IPS DF 6.9 (cell line): ENCODE results near the gene SLC37A1.

Experiments
- DNase-seq: peaks from one replicate; pipeline ENCODE4 v3.0.0-alpha.2; 2013; ENCODE audit warnings: low read depth, low spot score
- H3K27ac ChIP-seq: one replicate; pipeline ENCODE4 v1.5.1; 2013; ENCODE audit warnings: low read length, control low read depth
- H3K27me3 ChIP-seq: 2 replicates; pipeline ENCODE4 v1.6.1; 2013; ENCODE audit warnings: mild to moderate bottlenecking, low read length; ENCODE audit not compliant: control insufficient read depth, insufficient read depth
- H3K36me3 ChIP-seq: 2 replicates; pipeline ENCODE4 v1.6.1; 2013; ENCODE audit warnings: low read length; ENCODE audit not compliant: control insufficient read depth, insufficient read depth
- H3K4me1 ChIP-seq: 2 replicates; pipeline ENCODE4 v1.6.1; 2013; ENCODE audit warnings: low read length; ENCODE audit not compliant: control insufficient read depth, insufficient read depth
- H3K4me3 ChIP-seq: 2 replicates; pipeline ENCODE4 v1.5.1; 2013; ENCODE audit warnings: mild to moderate bottlenecking, low read length
- H3K9me3 ChIP-seq: 2 replicates; pipeline ENCODE4 v1.6.1; 2013; ENCODE audit warnings: low read length, inconsistent platforms; ENCODE audit not compliant: control insufficient read depth, insufficient read depth
- WGBS: extraction: QIAGEN DNeasy Blood & Tissue Kit; methylation state at CpG from one replicate; pipeline ENCODE4 v1.1.7; 2013; ENCODE audit warnings: mixed read lengths, missing lambda C conversion rate; ENCODE audit not compliant: insufficient read length, insufficient coverage; 5-methylcytosine and 5-hydroxymethylcytosine counted together

SLC37A1 gene

GRCh38 chr21:42526379-42526727, 12.7 kb downstream of the SLC37A1 start:
- Histone ChIP-seq H3K4me3 (no peak overlapping the region), H3K36me3 (peaks cover 2% of the 10 kb centered on the region; the same call in 1 of the 2 replicates), H3K27ac (no peak overlapping the region), H3K27me3 (no peaks in the 10 kb centered on the region), H3K4me1 (peaks cover 2% of the 10 kb centered on the region; the same call in 1 of the 2 replicates), H3K9me3 (no peaks in the 10 kb centered on the region)
- DNase-seq, result no peak
- WGBS, result no CpG with 5 or more reads among the region's 9 CpGs

DNA sequence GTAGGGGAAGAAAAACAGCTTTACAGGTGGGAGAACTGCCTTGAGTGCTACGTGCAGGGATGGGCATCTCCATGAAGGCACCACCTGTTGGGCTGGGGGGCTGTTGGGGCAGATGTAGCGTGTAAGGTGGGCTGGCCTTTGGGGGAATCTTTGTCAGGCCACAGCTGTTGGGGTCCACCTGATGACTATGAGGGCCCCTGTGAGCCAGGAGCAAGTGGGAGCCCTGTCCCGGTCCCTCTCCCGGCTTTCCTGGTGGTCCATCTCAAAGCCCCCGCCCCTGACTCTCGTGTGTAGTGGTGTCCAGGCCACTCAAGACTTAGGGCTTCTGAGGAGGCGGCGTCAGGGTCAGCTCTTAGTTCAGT, 13.5 kb downstream of the SLC37A1 start:
- Histone ChIP-seq H3K36me3 (peaks cover 2% of the 10 kb centered on the region; the same call in 1 of the 2 replicates), H3K27ac (no peak overlapping the region), H3K9me3 (no peaks in the 10 kb centered on the region), H3K27me3 (no peaks in the 10 kb centered on the region), H3K4me3 (no peak overlapping the region), H3K4me1 (peaks cover 2% of the 10 kb centered on the region; the same call in 1 of the 2 replicates)
- no CpG with 5 or more reads among the region's 8 CpGs for WGBS
- no peak for DNase-seq

DNA sequence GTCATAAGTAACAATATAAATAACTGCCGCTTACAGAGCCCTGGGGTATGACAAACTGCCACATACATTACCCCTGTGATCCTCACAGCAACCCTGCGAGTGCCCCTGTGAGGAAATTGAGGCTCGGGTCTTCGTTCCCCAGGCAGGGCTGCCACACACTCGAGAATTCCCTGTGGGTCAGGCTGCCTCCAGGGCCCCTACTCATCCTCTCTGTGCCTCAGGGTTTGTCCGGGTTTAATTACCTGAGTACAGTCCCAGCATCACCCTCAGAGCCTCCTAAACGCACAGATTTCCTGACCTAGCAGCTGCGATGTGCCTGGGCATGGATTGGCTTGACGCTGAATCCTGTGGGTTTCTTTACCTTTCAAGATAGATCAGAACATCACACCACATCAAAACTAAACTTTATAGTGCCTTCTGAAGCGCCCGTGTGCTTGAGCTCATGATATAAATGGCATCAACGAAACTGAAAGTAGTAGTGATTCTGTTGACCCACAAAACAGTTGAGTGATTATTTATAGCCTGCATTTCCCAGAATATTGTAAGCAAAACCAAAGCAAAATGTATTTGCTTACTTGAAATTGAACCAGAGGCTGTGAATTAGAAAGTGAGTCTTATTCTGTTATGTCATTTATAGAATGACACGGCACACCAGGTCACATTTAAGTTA, 14.0 kb downstream of the SLC37A1 start:
- DNase-seq, result no peak
- no peak overlapping the region for H3K4me3 ChIP-seq
- H3K36me3 ChIP-seq, result peaks cover 2% of the 10 kb centered on the region; the same call in 1 of the 2 replicates
- H3K9me3 ChIP-seq, result no peaks in the 10 kb centered on the region
- no peak overlapping the region for H3K27ac ChIP-seq
- peaks cover 2% of the 10 kb centered on the region; the same call in 1 of the 2 replicates for H3K4me1 ChIP-seq
- H3K27me3 ChIP-seq, result no peaks in the 10 kb centered on the region
- no CpG with 5 or more reads among the region's 13 CpGs for WGBS

- Histone ChIP-seq H3K4me1 (peaks cover 1% of the 10 kb centered on the region; the same call in 1 of the 2 replicates), H3K27ac (no peak overlapping the region), H3K36me3 (peaks cover 6% of the 10 kb centered on the region; the same call in 1 of the 2 replicates), H3K27me3 (no peaks in the 10 kb centered on the region), H3K9me3 (no peaks in the 10 kb centered on the region), H3K4me3 (no peak overlapping the region)
- no peak for DNase-seq
- no CpG with 5 or more reads among the region's 5 CpGs for WGBS
Observed at GRCh38 chr21:42530167-42530518, 16.5 kb downstream of the SLC37A1 start.

DNA sequence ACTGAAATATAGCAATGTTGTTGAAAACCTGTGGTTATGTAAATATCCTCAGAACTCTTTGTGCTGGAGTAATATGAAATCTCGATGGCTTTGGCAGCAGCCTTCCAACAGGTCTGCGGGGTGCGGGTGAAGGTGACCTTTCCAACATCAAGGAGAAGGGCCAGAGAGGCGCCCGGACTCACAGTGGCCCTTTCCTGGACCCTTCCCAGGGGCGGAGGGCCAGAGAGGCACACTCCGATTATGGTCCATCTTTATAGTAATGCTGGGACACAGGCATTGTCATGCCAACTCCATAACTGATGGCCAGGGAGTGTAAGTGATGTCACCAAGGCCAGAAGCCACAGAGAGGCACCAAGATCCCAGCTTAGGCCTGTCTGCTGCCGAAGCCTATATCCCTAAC, 18.1 kb downstream of the SLC37A1 start:
- Histone ChIP-seq H3K4me3 (no peak overlapping the region), H3K36me3 (peaks cover 8% of the 10 kb centered on the region), H3K27me3 (no peaks in the 10 kb centered on the region), H3K27ac (no peak overlapping the region), H3K9me3 (no peaks in the 10 kb centered on the region), H3K4me1 (0 out of 2 replicates have a peak, but pooled peaks cover 1% of the 10 kb centered on the region)
- DNase-seq, result no peak
- no CpG with 5 or more reads among the region's 8 CpGs for WGBS

- H3K9me3 ChIP-seq, result no peaks in the 10 kb centered on the region
- DNase-seq, result no peak
- peaks cover 8% of the 10 kb centered on the region for H3K36me3 ChIP-seq
- no peak overlapping the region for H3K27ac ChIP-seq
- H3K27me3 ChIP-seq, result no peaks in the 10 kb centered on the region
- H3K4me3 ChIP-seq, result no peak overlapping the region
- WGBS, result no CpG with 5 or more reads among the region's 18 CpGs
- H3K4me1 ChIP-seq, result 0 out of 2 replicates have a peak, but pooled peaks cover 1% of the 10 kb centered on the region
Observed at GRCh38 chr21:42532466-42533181, 19.0 kb downstream of the SLC37A1 start.

GRCh38 chr21:42533306-42533962, 19.8 kb downstream of the SLC37A1 start:
- H3K36me3 ChIP-seq, result peaks cover 8% of the 10 kb centered on the region
- H3K9me3 ChIP-seq, result no peaks in the 10 kb centered on the region
- H3K4me1 ChIP-seq, result 0 out of 2 replicates have a peak, but pooled peaks cover 1% of the 10 kb centered on the region
- no peak overlapping the region for H3K27ac ChIP-seq
- no peak for DNase-seq
- H3K4me3 ChIP-seq, result no peak overlapping the region
- no peaks in the 10 kb centered on the region for H3K27me3 ChIP-seq
- no CpG with 5 or more reads among the region's 13 CpGs for WGBS

DNA sequence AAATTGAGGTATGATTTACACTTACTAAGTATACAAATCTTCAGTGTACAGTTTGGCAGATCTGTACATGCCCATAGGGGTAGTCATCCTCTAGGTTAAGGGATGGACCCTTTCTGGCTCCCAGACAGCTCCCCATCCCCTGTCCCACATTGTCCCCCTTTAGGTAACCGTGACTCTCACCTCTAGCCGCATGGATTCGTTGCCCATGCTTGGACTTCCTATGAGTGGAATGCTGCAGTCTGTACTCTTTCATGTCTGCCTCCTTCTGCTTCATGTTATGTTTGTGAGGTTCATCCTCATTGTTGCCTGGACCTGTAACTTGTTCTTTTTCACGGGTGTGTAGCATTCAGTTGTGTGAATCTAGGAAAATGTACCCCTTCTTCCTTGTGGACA, 20.3 kb downstream of the SLC37A1 start:
- Histone ChIP-seq H3K36me3 (peaks cover 8% of the 10 kb centered on the region), H3K4me3 (no peak overlapping the region), H3K27ac (no peak overlapping the region), H3K27me3 (no peaks in the 10 kb centered on the region), H3K4me1 (0 out of 2 replicates have a peak, but pooled peaks cover 1% of the 10 kb centered on the region), H3K9me3 (no peaks in the 10 kb centered on the region)
- DNase-seq, result no peak
- WGBS, result no CpG with 5 or more reads among the region's 4 CpGs

DNA sequence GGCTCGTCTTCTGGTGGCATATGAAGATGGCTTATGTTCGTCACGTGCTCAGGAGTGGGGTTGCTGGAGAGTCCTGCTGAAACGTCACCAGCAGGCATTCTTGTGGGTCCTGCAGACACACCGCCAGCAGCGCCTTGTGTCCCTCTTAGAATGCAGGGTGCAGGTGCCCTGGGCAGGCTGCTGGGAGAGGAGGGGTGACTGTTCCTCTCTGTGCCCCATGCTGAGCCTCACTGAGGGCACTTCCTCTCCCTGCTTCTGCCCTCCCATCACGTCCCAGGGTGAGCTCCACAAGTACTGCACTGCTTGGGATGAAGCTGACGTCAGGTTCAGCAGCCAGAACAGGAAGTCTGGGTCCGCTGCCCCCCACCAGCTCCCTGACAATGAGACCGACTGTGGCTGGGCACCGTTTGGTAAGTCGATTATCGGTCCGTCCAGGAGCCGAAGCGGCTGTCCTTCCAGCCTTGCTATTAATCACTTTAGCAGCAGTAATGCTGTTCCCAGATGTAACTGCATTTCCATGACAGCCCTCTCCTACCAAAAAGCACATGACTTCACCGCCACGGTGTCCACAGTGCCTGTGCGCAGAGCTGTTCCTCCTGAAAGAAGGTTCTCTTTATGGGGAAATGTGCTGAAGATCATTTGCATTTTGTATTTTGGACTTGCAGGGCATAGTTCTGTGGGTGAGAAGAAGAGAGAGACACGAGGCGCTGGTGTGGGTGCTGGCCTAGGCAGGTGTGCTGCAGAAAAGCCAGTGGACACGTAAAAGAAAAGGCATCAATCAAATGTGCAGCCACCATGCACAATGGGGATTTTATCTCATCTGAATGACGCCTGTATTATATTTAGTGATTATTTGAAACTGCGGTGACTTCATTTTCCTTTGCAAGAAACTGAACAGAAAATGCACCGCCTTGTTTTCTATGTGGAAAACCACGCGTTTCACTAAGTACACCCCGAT, 21.0 kb downstream of the SLC37A1 start:
- Histone ChIP-seq H3K36me3 (peaks cover 8% of the 10 kb centered on the region), H3K4me1 (0 out of 2 replicates have a peak, but pooled peaks cover 1% of the 10 kb centered on the region), H3K4me3 (no peak overlapping the region), H3K27ac (no peak overlapping the region), H3K9me3 (no peaks in the 10 kb centered on the region), H3K27me3 (no peaks in the 10 kb centered on the region)
- no CpG with 5 or more reads among the region's 28 CpGs for WGBS
- no peak for DNase-seq
